ENCODE results near the gene COG4.
"Not testable (repeated sequence)": the region's sequence is repeated elsewhere in the genome, so short reads cannot be mapped to it uniquely, and the experiment has no call there.

COG4 gene

GRCh38 chr16:70527315-70527996 lies 4.1 kb upstream of the COG4 start:
- DNase-seq (ENCODE audit: low spot score): no peak

GRCh38 chr16:70526403-70526802 lies 3.0 kb upstream of the COG4 start:
- no peak for DNase-seq (ENCODE audit: low spot score)

GRCh38 chr16:70524399-70524825 lies 1.1 kb upstream of the COG4 start:
- DNase-seq (ENCODE audit: low spot score): not testable (repeated sequence)

- peak; percentile 76 for DNase-seq (ENCODE audit: low spot score)
These were observed 517 bp upstream of the COG4 start, which contains the start of gene SF3B3 for GRCh38 chr16:70523743-70524398. Gene SF3B3 (plus strand): TSS chr16:70523816. CDS start chr16:70526657, 2,841 bp downstream.

GRCh38 chr16:70522216-70523075 lies 908 bp downstream of the COG4 start:
- no peak for DNase-seq (ENCODE audit: low spot score)

GRCh38 chr16:70520612-70521297 lies 2.6 kb downstream of the COG4 start:
- DNase-seq (ENCODE audit: low spot score): peak; percentile 60

GRCh38 chr16:70512456-70512855 lies 10.9 kb downstream of the COG4 start:
- peak; percentile 23 for DNase-seq (ENCODE audit: low spot score)

GRCh38 chr16:70511833-70512232 lies 11.5 kb downstream of the COG4 start:
- no peak for DNase-seq (ENCODE audit: low spot score)

- DNase-seq (ENCODE audit: low spot score): no peak
These were observed 13.1 kb downstream of the COG4 start for GRCh38 chr16:70510216-70510615.

GRCh38 chr16:70508752-70509151 lies 14.6 kb downstream of the COG4 start:
- no peak for DNase-seq (ENCODE audit: low spot score)

- DNase-seq (ENCODE audit: low spot score): no peak
These were observed 26.8 kb downstream of the COG4 start for GRCh38 chr16:70496513-70496912.

GRCh38 chr16:70495425-70496182 lies 27.8 kb downstream of the COG4 start:
- no peak for DNase-seq (ENCODE audit: low spot score)

GRCh38 chr16:70494777-70495176 lies 28.6 kb downstream of the COG4 start:
- DNase-seq (ENCODE audit: low spot score): no peak

GRCh38 chr16:70494202-70494770 lies 29.1 kb downstream of the COG4 start:
- no peak for DNase-seq (ENCODE audit: low spot score)

- no peak for DNase-seq (ENCODE audit: low spot score)
These were observed 29.6 kb downstream of the COG4 start for GRCh38 chr16:70493802-70494201.

GRCh38 chr16:70490261-70490660 lies 33.1 kb downstream of the COG4 start:
- DNase-seq (ENCODE audit: low spot score): no peak

GRCh38 chr16:70484867-70485266 lies 38.5 kb downstream of the COG4 start:
- DNase-seq (ENCODE audit: low spot score): no peak

GRCh38 chr16:70483426-70483825 lies 39.9 kb downstream of the COG4 start:
- no peak for DNase-seq (ENCODE audit: low spot score)

- DNase-seq (ENCODE audit: low spot score): no peak
These were observed 40.7 kb downstream of the COG4 start for GRCh38 chr16:70482624-70483023.

- peak; percentile 55 for DNase-seq (ENCODE audit: low spot score)
These were observed 41.3 kb downstream of the COG4 start for GRCh38 chr16:70481929-70482536.
